GM18951 (cell line): ENCODE measurements around the gene ZBTB18.

ENCODE experiments used
- POLR2A ChIP-seq: IDR thresholded peaks from 4 replicates; pipeline ENCODE4 v1.6.1; 2011; ENCODE audit warnings: mild to moderate bottlenecking; ENCODE audit not compliant: insufficient read length, insufficient read depth; ENCODE audit errors: extremely low read depth
- in situ Hi-C: fragments of 300-500 bp; cut with MboI; formaldehyde crosslinking; loops from one replicate; pipeline ENCODE4 v1.12.0; 2022; ENCODE audit warnings: low sequenced_read_pairs, mixed read lengths, inconsistent platforms; ENCODE audit not compliant: unreplicated experiment

ZBTB18 gene

GRCh38 chr1:244060686-244061085 lies 9.6 kb downstream of the ZBTB18 start:
- in situ Hi-C loops, result no loop called here
- no peak for TF ChIP-seq POLR2A

GRCh38 chr1:244062156-244062725 lies 11.2 kb downstream of the ZBTB18 start:
- no peak for TF ChIP-seq POLR2A
- in situ Hi-C loops, result no loop called here

- in situ Hi-C loops, result no loop called here
- no peak for TF ChIP-seq POLR2A
Observed at GRCh38 chr1:244063498-244063897, 12.4 kb downstream of the ZBTB18 start.

GRCh38 chr1:244064621-244065020 lies 13.5 kb downstream of the ZBTB18 start:
- no peak for TF ChIP-seq POLR2A
- in situ Hi-C loops, result no loop called here

GRCh38 chr1:244065063-244065793 lies 14.1 kb downstream of the ZBTB18 start:
- in situ Hi-C loops, result no loop called here
- TF ChIP-seq POLR2A, result no peak

- TF ChIP-seq POLR2A, result no peak
- in situ Hi-C loops, result no loop called here
Observed at GRCh38 chr1:244065960-244066388, 14.9 kb downstream of the ZBTB18 start.

GRCh38 chr1:244066954-244067716 lies 16.1 kb downstream of the ZBTB18 start:
- TF ChIP-seq POLR2A, result no peak
- in situ Hi-C loops, result no loop called here

GRCh38 chr1:244067893-244068292 lies 16.8 kb downstream of the ZBTB18 start:
- TF ChIP-seq POLR2A, result no peak
- in situ Hi-C loops, result no loop called here

- TF ChIP-seq POLR2A, result no peak
- in situ Hi-C loops, result no loop called here
Observed at GRCh38 chr1:244068567-244068966, 17.5 kb downstream of the ZBTB18 start.

- TF ChIP-seq POLR2A, result no peak
- in situ Hi-C loops, result no loop called here
Observed at GRCh38 chr1:244069326-244069898, 18.3 kb downstream of the ZBTB18 start.

GRCh38 chr1:244074559-244075171 lies 23.6 kb downstream of the ZBTB18 start:
- no peak for TF ChIP-seq POLR2A
- in situ Hi-C loops, result no loop called here

- no peak for TF ChIP-seq POLR2A
Observed at GRCh38 chr1:244075247-244075722, 24.2 kb downstream of the ZBTB18 start.

GRCh38 chr1:244076740-244077139 lies 25.7 kb downstream of the ZBTB18 start:
- no peak for TF ChIP-seq POLR2A
- in situ Hi-C loops, result no loop called here

More at GRCh38 chr1:244075247-244075722, 24.2 kb downstream of the ZBTB18 start:
- in situ Hi-C loops, result no loop called here
